B cell (primary cell): ENCODE data around the gene RAP1GAP. TPM values are rescaled to one million over a fixed set of nuclear protein-coding genes. Genes with fewer than 3 reads are reported as not detected.

Experiments used
- ATAC-seq: fragments of 200-7000 bp; cut with Tn5 transposase; one replicate; pipeline ENCODE4 v1.10.0; 2021; ENCODE audit warnings: low read depth, mild to moderate bottlenecking, moderate number of reproducible peaks, moderate library complexity
- CTCF ChIA-PET: fragments of 350-600 bp; sonication (Branson Sonifier 250); formaldehyde crosslinking; loops from one replicate; lab custom pipeline; 2021; ENCODE audit warnings: antibody characterized with exemption, inconsistent platforms; lab: Charles Lee
- POLR2A ChIA-PET: fragments of 350-600 bp; sonication (Branson Sonifier 250); formaldehyde crosslinking; loops from one replicate; lab custom pipeline; 2021; ENCODE audit warnings: antibody characterized with exemption; lab: Charles Lee
- DNase-seq: peaks from one replicate; pipeline ENCODE4 v3.0.0; 2013
- H2AFZ ChIP-seq: 2 replicates; pipeline ENCODE4 v1.6.1; 2012; ENCODE audit warnings: mild to moderate bottlenecking, low read depth, low read length; ENCODE audit not compliant: insufficient read depth, poor library complexity, severe bottlenecking
- H3K27ac ChIP-seq, 2 donors: 1 replicate in 1 of 2; 2 replicates in 1 of 2; pipeline ENCODE4 v1.5.1; 2012 to 2013; ENCODE audit warnings: low read length in 2 of 2, mild to moderate bottlenecking in 2 of 2, moderate library complexity in 1 of 2
- H3K27me3 ChIP-seq, 4 experiments: fragments of 200-600 bp in 1 of 4; sonication (generic) in 1 of 4; replicated peaks in 1 of 4; 1 replicate in 2 of 4; 2 replicates in 2 of 4; pipeline versions ENCODE4 v1.6.1 to v1.7.0; 2013 to 2016; ENCODE audit warnings: low read length in 3 of 4, mild to moderate bottlenecking in 2 of 4, mixed read lengths in 1 of 4, moderate library complexity in 1 of 4; ENCODE audit not compliant: insufficient read depth in 4 of 4, control insufficient read depth in 3 of 4; ENCODE audit errors: control extremely low read depth in 1 of 4
- H3K36me3 ChIP-seq, 2 experiments: replicated peaks in 1 of 2; 1 replicate in 1 of 2; 2 replicates in 1 of 2; pipeline versions ENCODE4 v1.6.1 to v1.7.1; 2013; ENCODE audit warnings: low read length in 1 of 2; ENCODE audit not compliant: insufficient read depth in 2 of 2, control insufficient read depth in 1 of 2; ENCODE audit errors: control extremely low read depth in 1 of 2, extremely low read depth in 1 of 2
- H3K4me1 ChIP-seq, 2 donors: fragments of 200-600 bp in 1 of 2; sonication (generic) in 1 of 2; 1 replicate in 1 of 2; 2 replicates in 1 of 2; pipeline versions ENCODE4 v1.5.1 to v1.6.1; 2013 to 2017; ENCODE audit warnings: low read length in 2 of 2; ENCODE audit not compliant: control insufficient read depth in 2 of 2, insufficient read depth in 2 of 2
- H3K4me2 ChIP-seq: replicated peaks from 2 replicates; pipeline ENCODE3; 2012; ENCODE audit warnings: mild to moderate bottlenecking, low read depth, low read length; ENCODE audit not compliant: poor library complexity, severe bottlenecking
- H3K4me3 ChIP-seq, 5 experiments: fragments of 200-600 bp in 1 of 5; sonication (generic) in 1 of 5; 1 replicate in 3 of 5; 2 replicates in 2 of 5; pipeline versions ENCODE4 v1.5.1 to v1.7.0; 2011 to 2016; ENCODE audit warnings: low read length in 4 of 5, mild to moderate bottlenecking in 4 of 5, low read depth in 2 of 5, control low read depth in 1 of 5, moderate library complexity in 1 of 5; ENCODE audit not compliant: insufficient read depth in 1 of 5; ENCODE audit errors: control extremely low read depth in 1 of 5, extremely low read depth in 1 of 5
- H3K79me2 ChIP-seq: fragments of 200-600 bp; sonication (generic); one replicate; pipeline ENCODE4 v1.6.0; 2016; ENCODE audit warnings: low read length; ENCODE audit not compliant: control insufficient read depth, insufficient read depth
- H3K9ac ChIP-seq: fragments of 200-600 bp; sonication (generic); 2 replicates; pipeline ENCODE4 v1.6.1; 2017; ENCODE audit warnings: mild to moderate bottlenecking, low read length, moderate library complexity
- H3K9me3 ChIP-seq, 3 donors: one replicate each; pipeline versions ENCODE4 v1.6.1 to v1.7.1; 2013; ENCODE audit warnings: low read length in 2 of 3; ENCODE audit not compliant: control insufficient read depth in 2 of 3, insufficient read depth in 1 of 3; ENCODE audit errors: control extremely low read depth in 1 of 3
- H4K20me1 ChIP-seq: 2 replicates; pipeline ENCODE4 v1.6.0; 2012; ENCODE audit warnings: mild to moderate bottlenecking, low read length; ENCODE audit not compliant: insufficient read depth, control insufficient read depth, poor library complexity, severe bottlenecking
- H3K27ac Mint-ChIP-seq: one replicate; pipeline ENCODE4 v1.8.0; 2021; ENCODE audit warnings: mixed read lengths
- H3K27me3 Mint-ChIP-seq: one replicate; pipeline ENCODE4 v1.8.0; 2021; ENCODE audit warnings: mixed read lengths
- H3K4me1 Mint-ChIP-seq: one replicate; pipeline ENCODE4 v1.8.0; 2021; ENCODE audit warnings: mixed read lengths
- H3K4me3 Mint-ChIP-seq: one replicate; pipeline ENCODE4 v1.8.0; 2021; ENCODE audit warnings: mixed read lengths
- H3K9me3 Mint-ChIP-seq: one replicate; pipeline ENCODE4 v1.8.0; 2022; ENCODE audit warnings: mixed read lengths; ENCODE audit not compliant: insufficient read depth
- EZH2 ChIP-seq: IDR thresholded peaks from 2 replicates; pipeline ENCODE4 v1.6.1; 2012; ENCODE audit warnings: borderline replicate concordance, low read depth, mild to moderate bottlenecking, moderate library complexity, low read length; ENCODE audit not compliant: insufficient read depth, poor library complexity, severe bottlenecking
- WGBS: methylation state at CpG from one replicate; pipeline ENCODE4 v1.1.5; 2013; ENCODE audit warnings: missing lambda C conversion rate; ENCODE audit not compliant: insufficient coverage; 5-methylcytosine and 5-hydroxymethylcytosine counted together
- intact Hi-C: fragments of 100-400 bp; cut with micrococcal nuclease; formaldehyde crosslinking; loops from one replicate; pipeline ENCODE4 v1.10.0; 2022
- polyA plus RNA-seq: library from polyadenylated mRNA; depleted of rRNA; stranded (reverse); fragments of >200 nt; gene quantifications from 2 replicates; pipeline ENCODE4 v1.2.3, GENCODE V29; 2012
- total RNA-seq, 2 donors: library from RNA; stranded (reverse); fragments of 120-200 nt in 1 of 2; gene quantifications; 1 replicate in 1 of 2; 2 replicates in 1 of 2; pipeline versions ENCODE4 v1.2.3 to v1.2.4, GENCODE V29; 2013 to 2022
- TF ChIP-seq, protein P1 (sequence below): fragments of 200-600 bp; IDR thresholded peaks from one replicate; pipeline ENCODE4 v1.8.0; 2022; ENCODE audit warnings: antibody characterized with exemption, mild to moderate bottlenecking

The RAP1GAP gene
- total and polyA plus RNA-seq, 2 donors (not counting 1 experiment from before 2014, with no cell fraction given) = 0.07 to 0.09 TPM

DNA sequence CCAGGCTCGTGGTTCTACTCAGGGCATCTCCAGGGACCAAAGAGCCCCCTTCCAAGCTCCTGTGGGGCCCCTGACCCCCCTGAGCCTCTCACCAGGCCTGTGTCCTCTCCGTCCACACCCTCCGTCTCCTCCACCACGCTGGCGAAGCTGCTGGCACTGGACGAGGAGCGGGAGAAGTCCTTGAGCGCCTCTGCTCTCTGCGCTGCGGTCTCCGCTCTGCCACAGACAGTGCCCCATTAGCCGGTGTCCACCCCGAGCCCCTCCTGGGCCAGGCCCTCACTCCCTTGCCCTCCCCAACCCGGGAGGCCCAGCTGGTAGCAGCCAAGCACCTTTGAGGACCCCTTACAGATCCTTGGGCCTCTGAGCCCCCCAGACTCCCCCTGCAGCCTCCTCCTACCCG, 69.8 kb downstream of the RAP1GAP start:
- POLR2A ChIA-PET = no interaction called here
- no peak overlapping the region for H3K27ac Mint-ChIP-seq
- 85% methylated on average over 15 of the region's 15 CpGs for WGBS

GRCh38 chr1:21598904-21599303, 70.3 kb downstream of the RAP1GAP start:
- no peak overlapping the region for H3K9ac ChIP-seq
- no peaks in the 10 kb centered on the region for H3K27me3 ChIP-seq
- peaks cover 0 to 4% (median 0%) of the 10 kb centered on the region in 3 donors for H3K9me3 ChIP-seq
- H3K36me3 ChIP-seq = no peaks in the 10 kb centered on the region
- H3K9me3 Mint-ChIP-seq = no peaks in the 10 kb centered on the region
- no peak for DNase-seq
- H3K4me1 ChIP-seq = no peaks in the 10 kb centered on the region
- H3K27ac Mint-ChIP-seq = no peak overlapping the region
- POLR2A ChIA-PET = no interaction called here
- intact Hi-C loops = no loop called here
- no peak overlapping the region for H3K27ac ChIP-seq
- H3K27me3 Mint-ChIP-seq = peaks cover 23% of the 10 kb centered on the region
- H3K4me3 Mint-ChIP-seq = no peak overlapping the region
- H3K79me2 ChIP-seq = no peaks in the 10 kb centered on the region
- H2AFZ ChIP-seq = no peak overlapping the region
- ATAC-seq = no peak
- CTCF ChIA-PET = no interaction called here
- no peak overlapping the region for H3K4me3 ChIP-seq
- TF ChIP-seq EZH2 = no peak
- TF ChIP-seq, protein P1, sequence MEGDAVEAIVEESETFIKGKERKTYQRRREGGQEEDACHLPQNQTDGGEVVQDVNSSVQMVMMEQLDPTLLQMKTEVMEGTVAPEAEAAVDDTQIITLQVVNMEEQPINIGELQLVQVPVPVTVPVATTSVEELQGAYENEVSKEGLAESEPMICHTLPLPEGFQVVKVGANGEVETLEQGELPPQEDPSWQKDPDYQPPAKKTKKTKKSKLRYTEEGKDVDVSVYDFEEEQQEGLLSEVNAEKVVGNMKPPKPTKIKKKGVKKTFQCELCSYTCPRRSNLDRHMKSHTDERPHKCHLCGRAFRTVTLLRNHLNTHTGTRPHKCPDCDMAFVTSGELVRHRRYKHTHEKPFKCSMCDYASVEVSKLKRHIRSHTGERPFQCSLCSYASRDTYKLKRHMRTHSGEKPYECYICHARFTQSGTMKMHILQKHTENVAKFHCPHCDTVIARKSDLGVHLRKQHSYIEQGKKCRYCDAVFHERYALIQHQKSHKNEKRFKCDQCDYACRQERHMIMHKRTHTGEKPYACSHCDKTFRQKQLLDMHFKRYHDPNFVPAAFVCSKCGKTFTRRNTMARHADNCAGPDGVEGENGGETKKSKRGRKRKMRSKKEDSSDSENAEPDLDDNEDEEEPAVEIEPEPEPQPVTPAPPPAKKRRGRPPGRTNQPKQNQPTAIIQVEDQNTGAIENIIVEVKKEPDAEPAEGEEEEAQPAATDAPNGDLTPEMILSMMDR = no peak
- WGBS = 81% methylated on average over 8 of the region's 8 CpGs
- H3K4me1 Mint-ChIP-seq = no peaks in the 10 kb centered on the region
- no peak overlapping the region for H3K4me2 ChIP-seq
- H4K20me1 ChIP-seq = no peaks in the 10 kb centered on the region

More for the DNA sequence above, 69.8 kb downstream of the RAP1GAP start:
- intact Hi-C loops = no loop called here
- Histone ChIP-seq H3K4me3 (no peak overlapping the region), H3K27ac (no peak overlapping the region), H3K4me1 (no peaks in the 10 kb centered on the region), H3K9ac (no peak overlapping the region), H3K27me3 (no peaks in the 10 kb centered on the region), H3K79me2 (no peaks in the 10 kb centered on the region), H4K20me1 (no peaks in the 10 kb centered on the region), H3K9me3 (peaks cover 0 to 4% (median 0%) of the 10 kb centered on the region in 3 donors), H3K36me3 (no peaks in the 10 kb centered on the region), H3K4me2 (no peak overlapping the region), H2AFZ (no peak overlapping the region)
- no peak for DNase-seq
- Mint-ChIP-seq H3K27me3 (peaks cover 26% of the 10 kb centered on the region), H3K9me3 (no peaks in the 10 kb centered on the region), H3K4me1 (no peaks in the 10 kb centered on the region), H3K4me3 (no peak overlapping the region)
- no peak for TF ChIP-seq EZH2
- TF ChIP-seq, protein P1 = no peak
- no peak for ATAC-seq
- CTCF ChIA-PET = no interaction called here
